ENCODE results near the gene CHAD.
"Not testable (repeated sequence)": the region's sequence is repeated elsewhere in the genome, so short reads cannot be mapped to it uniquely, and the experiment has no call there.

Gene CHAD

GRCh38 chr17:50472761-50473161, 4.1 kb upstream of the CHAD start:
- not testable (repeated sequence) for DNase-seq

- no peak for DNase-seq
These were observed 3.6 kb upstream of the CHAD start for GRCh38 chr17:50472286-50472685.

GRCh38 chr17:50471009-50471905, 2.6 kb upstream of the CHAD start:
- DNase-seq, result no peak

GRCh38 chr17:50470426-50470825, 1.7 kb upstream of the CHAD start:
- no peak for DNase-seq

GRCh38 chr17:50469671-50470305, 1.1 kb upstream of the CHAD start:
- DNase-seq, result no peak

GRCh38 chr17:50469208-50469605, 527 bp upstream of the CHAD start:
- DNase-seq, result no peak

GRCh38 chr17:50467855-50468303, 801 bp downstream of the CHAD start:
- no peak for DNase-seq

- DNase-seq, result no peak
These were observed 1.4 kb downstream of the CHAD start for GRCh38 chr17:50467114-50467854.

- no peak for DNase-seq
These were observed 2.1 kb downstream of the CHAD start for GRCh38 chr17:50466371-50467113.

GRCh38 chr17:50465635-50466034, 3.0 kb downstream of the CHAD start:
- no peak for DNase-seq

GRCh38 chr17:50465171-50465570, 3.5 kb downstream of the CHAD start:
- no peak for DNase-seq

GRCh38 chr17:50464736-50465135, 3.9 kb downstream of the CHAD start:
- no peak for DNase-seq

GRCh38 chr17:50464121-50464520, 4.6 kb downstream of the CHAD start:
- DNase-seq, result no peak

- DNase-seq, result no peak
These were observed 6.2 kb downstream of the CHAD start for GRCh38 chr17:50462446-50462845.

- DNase-seq, result no peak
These were observed 7.0 kb downstream of the CHAD start for GRCh38 chr17:50461550-50462132.

- DNase-seq, result no peak
These were observed 7.7 kb downstream of the CHAD start for GRCh38 chr17:50460831-50461526.

- DNase-seq, result no peak
These were observed 8.9 kb downstream of the CHAD start for GRCh38 chr17:50459756-50460155.

GRCh38 chr17:50458701-50459676, 9.7 kb downstream of the CHAD start:
- DNase-seq, result no peak

- DNase-seq, result no peak
These were observed 10.4 kb downstream of the CHAD start for GRCh38 chr17:50458270-50458669.

- no peak for DNase-seq
These were observed 11.1 kb downstream of the CHAD start for GRCh38 chr17:50457621-50458020.
